GM23248 (cell line): ENCODE measurements around the gene MSANTD1.

Experiments
- EZH2 ChIP-seq: fragments of 200-600 bp; sonication (generic); IDR thresholded peaks from 2 replicates; pipeline ENCODE4 v1.6.1; 2018; ENCODE audit warnings: antibody characterized with exemption, mild to moderate bottlenecking; ENCODE audit not compliant: insufficient read depth, poor library complexity, severe bottlenecking
- EZH2phosphoT487 ChIP-seq: fragments of 200-600 bp; sonication (generic); IDR thresholded peaks from 2 replicates; pipeline ENCODE4 v1.6.1; 2018; ENCODE audit warnings: antibody characterized with exemption, moderate library complexity, mild to moderate bottlenecking, low read depth; ENCODE audit not compliant: insufficient read depth

DNA sequence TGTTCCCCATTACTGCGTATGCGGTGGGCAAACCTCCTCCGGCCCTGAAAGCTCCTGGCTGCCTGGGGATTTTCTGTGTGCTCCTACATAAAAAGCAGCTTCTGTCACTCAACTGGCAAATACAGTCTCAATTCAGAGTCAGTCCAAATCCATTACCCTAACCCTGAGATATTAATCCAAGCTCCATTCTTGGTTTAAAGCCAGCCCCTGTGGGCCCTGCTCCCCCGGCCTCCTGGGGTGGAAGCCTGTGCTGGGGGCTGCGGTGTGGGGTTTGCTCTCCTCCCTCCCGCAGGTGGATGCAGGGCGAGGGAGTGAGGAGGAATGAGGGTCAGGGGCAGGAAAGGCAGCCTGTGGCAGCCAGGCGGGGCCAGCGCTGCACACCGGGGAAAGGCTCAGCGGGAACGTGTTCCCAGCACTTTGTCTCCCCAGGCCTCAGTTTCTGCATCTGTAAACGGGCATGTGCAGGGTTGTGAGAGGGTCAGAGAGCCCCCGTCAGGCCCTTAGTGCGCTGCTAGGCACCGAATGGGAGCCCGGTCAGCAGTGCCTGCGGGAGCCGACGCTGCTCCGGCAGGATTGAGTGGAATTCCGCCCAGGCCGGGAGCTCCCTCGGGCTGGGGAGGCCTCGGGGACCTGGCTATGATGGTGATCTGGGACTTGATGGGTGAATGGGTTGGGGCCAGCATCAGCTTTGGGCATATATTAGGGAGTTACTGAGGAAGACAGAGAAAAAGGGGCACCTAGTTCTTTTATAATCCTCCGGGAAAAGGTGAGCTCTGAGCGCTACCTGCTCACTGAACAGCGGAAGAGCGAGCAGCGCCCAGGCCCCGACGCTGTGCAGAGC lies 37.6 kb downstream of the MSANTD1 start:
- TF ChIP-seq EZH2phosphoT487, result no peak
- TF ChIP-seq EZH2, result peak; percentile 69
